H1 (cell line): ENCODE measurements around the gene CARD11.

Experiments used
- CEBPB ChIP-seq: IDR thresholded peaks from 2 replicates; pipeline ENCODE4 v1.6.1; 2012; ENCODE audit warnings: low read depth, low read length
- CHD2 ChIP-seq: IDR thresholded peaks from 2 replicates; pipeline ENCODE4 v1.6.1; 2012; ENCODE audit warnings: low read length, improper control_type of control experiment
- CREB1 ChIP-seq: IDR thresholded peaks from 2 replicates; pipeline ENCODE4 v1.6.1; 2012; ENCODE audit warnings: inconsistent platforms
- CTCF ChIP-seq, 3 experiments: IDR thresholded peaks; 1 replicate in 2 of 3; 2 replicates in 1 of 3; pipeline versions ENCODE4 v1.5.1 to v1.6.1; 2011; ENCODE audit warnings: low read length in 3 of 3, mild to moderate bottlenecking in 3 of 3, inconsistent platforms in 2 of 3, low read depth in 1 of 3, moderate library complexity in 1 of 3; ENCODE audit not compliant: insufficient read depth in 1 of 3; ENCODE audit errors: control extremely low read depth in 1 of 3
- EP300 ChIP-seq, 2 experiments: IDR thresholded peaks; 1 replicate in 1 of 2; 2 replicates in 1 of 2; pipeline ENCODE4 v1.6.1; 2011 to 2012; ENCODE audit warnings: low read depth in 2 of 2, low read length in 2 of 2, mild to moderate bottlenecking in 2 of 2, borderline replicate concordance in 1 of 2, inconsistent platforms in 1 of 2, moderate library complexity in 1 of 2
- FOSL1 ChIP-seq: IDR thresholded peaks from 2 replicates; pipeline ENCODE4 v1.6.1; 2011; ENCODE audit warnings: mild to moderate bottlenecking, low read depth, low read length, moderate library complexity; ENCODE audit not compliant: insufficient read depth
- MAFK ChIP-seq: IDR thresholded peaks from 2 replicates; pipeline ENCODE4 v1.6.1; 2012; ENCODE audit warnings: low read depth, mild to moderate bottlenecking, improper control_type of control experiment, low read length
- MAX ChIP-seq: IDR thresholded peaks from 2 replicates; pipeline ENCODE4 v1.6.1; 2012; ENCODE audit warnings: inconsistent platforms
- POLR2A ChIP-seq, 2 experiments: IDR thresholded peaks; 1 replicate in 1 of 2; 2 replicates in 1 of 2; pipeline ENCODE4 v1.6.1; 2011; ENCODE audit warnings: low read depth in 2 of 2, low read length in 2 of 2, mild to moderate bottlenecking in 2 of 2; ENCODE audit errors: control extremely low read depth in 1 of 2
- POLR2AphosphoS5 ChIP-seq: IDR thresholded peaks from 2 replicates; pipeline ENCODE4 v1.6.1; 2011; ENCODE audit warnings: low read depth, low read length
- RNF2 ChIP-seq: fragments of 200-900, 300-1000 bp; sonication (generic); IDR thresholded peaks from 2 replicates; pipeline ENCODE4 v1.7.1; 2016; ENCODE audit warnings: borderline replicate concordance, low read depth, mild to moderate bottlenecking, antibody characterized with exemption, low read length; ENCODE audit not compliant: poor library complexity, severe bottlenecking; ENCODE audit errors: missing control alignments
- SRF ChIP-seq: IDR thresholded peaks from 2 replicates; pipeline ENCODE4 v1.6.1; 2011; ENCODE audit warnings: mild to moderate bottlenecking, low read depth, low read length, moderate library complexity
- SUZ12 ChIP-seq: fragments of 200-600 bp; sonication (generic); IDR thresholded peaks from 2 replicates; pipeline ENCODE4 v1.6.1; 2012; ENCODE audit warnings: mild to moderate bottlenecking, inconsistent platforms, low read length, moderate library complexity, mixed read lengths
- TAF1 ChIP-seq: IDR thresholded peaks from 2 replicates; pipeline ENCODE4 v1.6.1; 2011; ENCODE audit warnings: mild to moderate bottlenecking, low read depth, low read length

GRCh38 chr7:2923886-2924574 lies 119.6 kb downstream of the CARD11 start:
- TF ChIP-seq EP300 (IDR thresholded peaks at IDR 0.05; ENCODE audit: borderline replicate concordance in 1 of 2, low read depth in 2 of 2, low read length in 2 of 2) (no peak), MAX (no peak), POLR2A (IDR thresholded peaks at IDR 0.05; ENCODE audit: control extremely low read depth in 1 of 2, low read depth in 2 of 2, low read length in 2 of 2) (no peak), FOSL1 (no peak), TAF1 (no peak), SRF (no peak), CEBPB (no peak), CHD2 (no peak), MAFK (no peak), CREB1 (no peak), RNF2 (no peak), CTCF (IDR thresholded peaks at IDR 0.05; ENCODE audit: control extremely low read depth in 1 of 3, insufficient read depth in 1 of 3, low read depth in 1 of 3, low read length in 3 of 3) (no peak), SUZ12 (no peak), POLR2AphosphoS5 (no peak)
